ENCODE results near the gene ABL1. TPM values are rescaled to one million over a fixed set of nuclear protein-coding genes. Genes with fewer than 3 reads are reported as not detected.
A peak's percentile ranks its signal among the peaks of the same experiment; 100 is the strongest.

Gene ABL1
- 113 TPM in 2 replicates for total RNA-seq
- long read RNA-seq, full-length matches to known transcripts, result 2 of 35 reads
- long read RNA-seq, partial matches to known transcripts, result 2 of 35 reads
- long read RNA-seq, other reads (novel, unspliced or antisense), result 31 of 35 reads

GRCh38 chr9:130834371-130835336, at the start of gene ABL1:
Gene ABL1, plus strand, starts transcription at chr9:130835254. Its CDS starts 193 bp downstream, at chr9:130835447.
- Mint-ChIP-seq H3K4me1 (ENCODE audit: low read depth) (peaks cover 47% of the 10 kb centered on the region), H3K9me3 (ENCODE audit: low read depth) (no peaks in the 10 kb centered on the region), H3K27ac (peak within 1 kb of the TSS; percentile 99), H3K27me3 (no peaks in the 10 kb centered on the region), H3K4me3 (ENCODE audit: low read depth) (peak within 1 kb of the TSS; percentile 98), H3K36me3 (ENCODE audit: insufficient read depth) (peaks cover 2% of the 10 kb centered on the region)
- no peak for TF ChIP-seq CTCF (IDR thresholded peaks at IDR 0.05; ENCODE audit: unreplicated experiment)
- DNase-seq (ENCODE audit: low spot score, unreplicated experiment), result peak; percentile 52

- DNase-seq (ENCODE audit: low spot score, unreplicated experiment), result no peak
- H3K27ac Mint-ChIP-seq, result peak overlapping the region; percentile 70
- peaks cover 9% of the 10 kb centered on the region for H3K36me3 Mint-ChIP-seq (ENCODE audit: insufficient read depth)
- H3K4me3 Mint-ChIP-seq (ENCODE audit: low read depth), result no peak overlapping the region
- H3K27me3 Mint-ChIP-seq, result no peaks in the 10 kb centered on the region
- H3K9me3 Mint-ChIP-seq (ENCODE audit: low read depth), result peaks cover 18% of the 10 kb centered on the region
- TF ChIP-seq CTCF (IDR thresholded peaks at IDR 0.05; ENCODE audit: unreplicated experiment), result no peak
- peaks cover 40% of the 10 kb centered on the region for H3K4me1 Mint-ChIP-seq (ENCODE audit: low read depth)
Measured at GRCh38 chr9:130785940-130786508, 49.0 kb upstream of the ABL1 start.

- no peak for DNase-seq (ENCODE audit: low spot score, unreplicated experiment)
- H3K27me3 Mint-ChIP-seq, result no peaks in the 10 kb centered on the region
- peaks cover 18% of the 10 kb centered on the region for H3K9me3 Mint-ChIP-seq (ENCODE audit: low read depth)
- peaks cover 9% of the 10 kb centered on the region for H3K36me3 Mint-ChIP-seq (ENCODE audit: insufficient read depth)
- H3K27ac Mint-ChIP-seq, result no peak overlapping the region
- H3K4me3 Mint-ChIP-seq (ENCODE audit: low read depth), result no peak overlapping the region
- H3K4me1 Mint-ChIP-seq (ENCODE audit: low read depth), result peaks cover 38% of the 10 kb centered on the region
- TF ChIP-seq CTCF (IDR thresholded peaks at IDR 0.05; ENCODE audit: unreplicated experiment), result no peak
Measured at GRCh38 chr9:130786526-130786925, 48.5 kb upstream of the ABL1 start.

GRCh38 chr9:130789747-130790672, 45.0 kb upstream of the ABL1 start:
- Mint-ChIP-seq H3K36me3 (ENCODE audit: insufficient read depth) (peaks cover 9% of the 10 kb centered on the region), H3K4me1 (ENCODE audit: low read depth) (peaks cover 26% of the 10 kb centered on the region), H3K4me3 (ENCODE audit: low read depth) (no peak overlapping the region), H3K27ac (no peak overlapping the region), H3K27me3 (no peaks in the 10 kb centered on the region), H3K9me3 (ENCODE audit: low read depth) (peaks cover 18% of the 10 kb centered on the region)
- DNase-seq (ENCODE audit: low spot score, unreplicated experiment), result no peak
- no peak for TF ChIP-seq CTCF (IDR thresholded peaks at IDR 0.05; ENCODE audit: unreplicated experiment)
